GM18858 (cell line): ENCODE results near the gene APOH.

ENCODE experiments used
- ATAC-seq: cut with Tn5 transposase; IDR thresholded peaks from one replicate; pipeline ENCODE4 v1.9.1; 2021; ENCODE audit not compliant: unreplicated experiment

APOH gene

DNA sequence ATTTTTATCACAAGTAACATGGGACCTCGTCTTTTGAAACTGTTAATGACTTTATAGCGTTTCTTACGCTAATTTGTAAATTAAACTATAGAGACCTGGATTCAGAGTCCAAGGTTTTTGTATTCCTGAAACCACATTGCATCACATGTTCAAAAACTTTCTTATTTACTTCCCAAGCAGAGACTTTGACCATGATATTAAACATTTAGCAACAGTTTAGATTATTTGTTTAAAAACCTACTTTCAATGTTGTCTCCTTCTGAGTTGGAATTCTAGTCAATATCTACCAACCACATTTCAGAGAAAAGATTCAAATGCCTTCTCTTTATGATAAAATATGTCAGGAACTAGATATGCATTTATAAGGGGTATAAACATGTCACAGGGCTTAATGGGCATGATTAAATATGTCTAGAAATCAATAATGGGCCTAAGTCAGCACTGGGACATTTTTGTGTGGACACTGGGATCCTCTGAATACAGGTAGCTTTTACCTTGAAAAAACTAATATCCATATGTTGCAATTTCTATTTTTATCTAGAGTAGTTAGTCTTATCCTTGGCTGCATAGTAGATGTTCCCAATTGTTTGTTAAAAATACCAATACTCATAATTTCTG is 6.3 kb upstream of the APOH start:
- ATAC-seq, result no peak

DNA sequence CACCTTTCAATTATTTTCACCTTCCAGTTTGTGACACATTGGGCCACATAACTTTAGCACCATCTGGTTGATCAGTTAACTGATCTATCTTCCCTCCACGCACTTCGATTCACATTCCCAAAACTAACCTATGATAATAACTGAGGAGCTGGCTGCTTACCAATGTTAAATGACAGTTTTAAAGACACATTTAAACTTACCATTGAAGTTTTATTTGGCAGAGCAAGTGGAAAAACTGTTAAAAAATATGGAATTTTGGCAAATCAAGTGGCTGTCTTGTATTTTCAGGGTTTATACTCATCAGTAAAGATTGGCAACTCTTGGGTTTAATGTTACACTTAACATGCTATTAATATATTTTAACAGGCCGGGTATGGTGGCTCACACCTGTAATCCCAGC is 5.4 kb upstream of the APOH start:
- ATAC-seq, result no peak

- no peak for ATAC-seq
Observed at GRCh38 chr17:66233023-66233753, 4.0 kb upstream of the APOH start.

DNA sequence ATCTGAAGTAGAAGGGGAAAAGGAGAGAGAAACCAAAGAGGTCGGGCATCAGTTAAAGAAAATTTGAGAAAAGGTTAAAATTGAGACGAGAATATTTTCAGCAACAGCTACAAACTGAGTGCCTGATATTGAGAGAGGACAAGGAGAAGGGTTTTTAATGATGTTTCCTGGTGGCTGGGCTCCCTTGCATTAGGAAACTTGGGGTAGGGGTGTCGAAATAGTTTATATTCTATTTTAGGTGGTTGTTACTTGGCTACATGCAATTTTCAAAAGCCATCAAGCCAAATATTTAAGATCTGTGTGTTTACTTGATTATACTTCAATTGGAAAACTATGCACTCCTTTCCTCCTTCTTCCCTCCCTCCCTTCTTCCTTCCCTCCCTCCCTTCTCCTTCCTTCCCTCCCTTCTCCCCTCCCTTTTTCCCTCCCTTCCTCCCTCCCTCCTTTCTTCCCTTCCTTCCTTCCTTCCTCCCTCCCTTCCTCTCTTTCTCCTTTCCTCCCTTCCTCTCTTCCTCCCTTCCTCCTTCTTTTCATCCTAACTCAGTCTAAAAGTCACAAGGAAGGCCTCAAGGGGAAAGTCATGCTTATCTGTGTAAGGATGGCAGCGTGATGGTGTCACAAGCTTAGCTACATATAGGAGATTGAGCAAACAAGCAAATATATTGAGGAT is 1.8 kb upstream of the APOH start:
- ATAC-seq, result no peak

- ATAC-seq, result no peak
Observed at GRCh38 chr17:66229783-66230538, 746 bp upstream of the APOH start.

DNA sequence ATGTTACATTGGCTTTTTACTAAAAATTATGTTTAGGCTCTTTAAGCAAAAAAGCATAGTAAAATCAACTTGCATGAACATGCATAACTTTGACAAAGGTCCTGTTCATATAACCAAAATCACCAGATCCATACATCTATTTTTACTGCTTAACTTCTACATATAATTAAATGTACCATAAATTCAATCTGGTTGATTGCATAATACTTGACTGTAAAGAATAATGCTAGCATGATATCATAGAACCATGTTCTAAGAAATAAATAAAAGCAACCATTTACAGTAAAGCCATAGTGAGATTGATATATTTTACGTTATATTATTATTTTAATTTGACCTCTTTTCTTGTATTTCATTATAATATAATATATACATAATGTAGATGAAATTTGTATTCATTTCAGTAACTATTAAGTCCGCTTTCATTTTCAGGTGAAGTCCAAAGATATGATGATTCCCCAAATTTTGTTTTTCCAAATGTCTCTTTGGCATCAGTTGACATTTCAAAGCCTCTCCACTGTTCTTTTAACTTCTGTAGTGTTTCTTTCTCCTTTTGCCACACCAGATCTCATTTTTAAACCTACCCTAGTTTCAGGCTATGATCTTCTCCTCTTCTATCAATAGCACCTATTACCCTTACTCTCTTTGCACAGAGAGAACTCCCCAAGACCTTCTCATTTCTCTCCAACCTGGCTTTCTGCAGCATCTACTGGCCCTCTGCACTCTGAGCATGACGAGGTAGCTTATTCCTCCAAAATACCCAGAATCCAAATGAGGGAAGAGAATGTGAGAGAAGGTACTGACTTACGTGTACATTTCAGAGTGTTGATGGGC is 1.8 kb downstream of the APOH start:
- ATAC-seq, result no peak

- no peak for ATAC-seq
Observed at GRCh38 chr17:66222798-66223350, 6.3 kb downstream of the APOH start.

DNA sequence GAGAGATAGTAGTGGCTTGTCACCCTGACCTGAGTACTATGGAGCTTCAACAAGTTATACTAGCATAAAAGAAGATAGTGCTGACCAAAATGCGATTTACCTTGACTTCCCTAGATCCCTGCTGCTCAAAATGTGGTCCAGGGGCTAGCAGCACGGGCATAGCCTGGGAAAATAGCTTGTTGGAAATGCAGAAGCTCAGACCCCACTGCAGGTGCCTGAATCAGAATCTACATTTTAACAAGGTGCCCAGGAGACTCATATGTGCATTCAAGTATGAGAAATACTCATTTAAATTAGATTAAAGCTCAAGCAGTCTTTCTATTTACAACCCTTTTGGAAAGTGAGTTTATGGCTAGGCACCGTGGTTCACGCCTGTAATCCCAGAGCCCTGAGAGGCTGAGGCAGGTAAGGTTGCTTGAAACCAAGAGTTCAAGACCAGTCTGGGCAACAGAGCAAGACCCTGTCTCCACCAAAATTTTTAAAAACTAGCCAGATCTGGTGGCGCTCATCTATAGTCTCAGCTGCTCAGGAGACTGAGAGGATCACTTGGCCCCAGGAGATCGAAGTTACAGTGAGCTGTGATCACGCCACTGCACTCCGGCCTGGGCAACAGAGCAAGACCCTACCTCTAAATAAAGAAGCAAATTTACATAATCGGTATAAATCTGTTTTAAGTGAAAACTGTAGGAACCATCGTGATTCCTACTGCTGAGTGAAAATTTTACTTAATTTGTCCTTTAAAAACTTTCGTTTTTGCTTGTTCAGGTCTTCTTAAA is 7.3 kb downstream of the APOH start:
- ATAC-seq, result no peak

GRCh38 chr17:66221343-66221742 is 7.9 kb downstream of the APOH start:
- no peak for ATAC-seq

DNA sequence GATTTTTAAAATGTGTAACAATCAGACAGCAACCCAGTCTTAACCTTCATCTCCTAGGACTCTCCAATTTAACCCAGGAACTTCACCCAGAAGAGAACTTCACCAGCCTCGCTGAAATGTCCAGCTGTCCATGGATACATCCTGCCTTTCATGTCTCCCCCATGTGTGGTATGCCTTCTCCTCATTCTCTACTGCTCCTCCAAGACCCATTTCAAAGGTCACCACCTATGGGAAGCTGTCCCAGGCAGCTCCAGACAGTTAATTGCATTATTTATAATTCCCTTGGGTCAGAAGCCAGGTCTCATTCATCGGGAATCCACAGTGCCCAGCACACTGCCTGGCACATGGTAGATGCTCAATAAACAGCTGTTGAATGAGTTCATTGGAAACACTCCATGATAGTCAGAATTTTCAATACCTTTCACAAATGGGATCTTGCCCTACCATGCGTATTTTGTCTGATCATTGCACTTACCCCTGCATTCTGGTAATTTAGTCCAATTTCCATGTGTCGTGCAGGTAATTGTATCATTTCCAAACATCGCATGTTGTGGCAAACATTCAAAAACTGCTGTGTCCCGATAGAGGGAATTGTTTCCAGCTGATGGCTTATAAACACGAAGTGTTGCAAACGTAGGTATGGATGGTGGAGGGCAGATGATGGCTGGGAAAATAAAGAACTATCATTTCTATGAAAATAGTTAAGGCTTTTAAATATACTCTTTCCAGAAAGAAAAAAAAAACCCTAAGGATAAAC is 9.0 kb downstream of the APOH start:
- no peak for ATAC-seq

DNA sequence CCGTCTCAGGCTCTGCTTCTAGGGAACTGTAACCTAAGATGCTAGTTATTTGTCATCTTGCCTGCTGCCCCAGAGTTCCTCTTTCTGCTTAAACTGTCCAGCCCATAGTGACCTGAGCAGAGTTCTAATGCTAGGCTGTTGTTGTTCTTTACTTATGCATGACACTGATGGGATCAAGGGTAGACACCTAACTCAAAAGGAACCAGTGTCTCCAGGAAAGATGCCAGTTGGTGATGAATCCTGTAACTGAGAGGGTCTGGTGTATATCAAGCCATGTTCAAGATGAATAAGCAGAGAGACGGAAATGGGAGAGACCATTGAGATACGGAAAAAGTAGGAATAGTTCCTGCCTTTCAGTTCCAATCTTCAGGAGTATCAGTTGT is 13.7 kb downstream of the APOH start:
- no peak for ATAC-seq

GRCh38 chr17:66214884-66215528 is 14.2 kb downstream of the APOH start:
- ATAC-seq, result no peak

- ATAC-seq, result no peak
Observed at GRCh38 chr17:66211047-66211810, 18.0 kb downstream of the APOH start.

GRCh38 chr17:66210208-66210574 is 19.0 kb downstream of the APOH start:
- ATAC-seq, result no peak

DNA sequence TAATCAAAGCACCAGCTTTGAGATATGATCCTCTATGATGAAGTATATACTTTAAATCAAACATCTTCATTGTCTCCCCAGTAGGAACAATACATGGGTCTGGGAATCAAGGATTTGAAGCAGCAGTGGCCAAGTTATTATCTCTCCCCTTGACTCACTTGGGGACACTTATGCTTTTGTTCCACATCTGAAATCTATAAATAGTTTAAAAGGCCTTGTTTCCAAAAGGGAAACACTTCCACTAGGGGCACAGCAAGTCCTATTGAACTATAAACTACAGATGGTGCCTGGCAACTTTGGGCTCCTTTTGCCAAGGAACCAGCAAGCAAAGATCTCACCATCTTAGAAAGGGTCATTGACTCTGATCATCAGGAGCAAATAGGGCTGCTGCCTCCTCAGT is 21.3 kb downstream of the APOH start:
- no peak for ATAC-seq

DNA sequence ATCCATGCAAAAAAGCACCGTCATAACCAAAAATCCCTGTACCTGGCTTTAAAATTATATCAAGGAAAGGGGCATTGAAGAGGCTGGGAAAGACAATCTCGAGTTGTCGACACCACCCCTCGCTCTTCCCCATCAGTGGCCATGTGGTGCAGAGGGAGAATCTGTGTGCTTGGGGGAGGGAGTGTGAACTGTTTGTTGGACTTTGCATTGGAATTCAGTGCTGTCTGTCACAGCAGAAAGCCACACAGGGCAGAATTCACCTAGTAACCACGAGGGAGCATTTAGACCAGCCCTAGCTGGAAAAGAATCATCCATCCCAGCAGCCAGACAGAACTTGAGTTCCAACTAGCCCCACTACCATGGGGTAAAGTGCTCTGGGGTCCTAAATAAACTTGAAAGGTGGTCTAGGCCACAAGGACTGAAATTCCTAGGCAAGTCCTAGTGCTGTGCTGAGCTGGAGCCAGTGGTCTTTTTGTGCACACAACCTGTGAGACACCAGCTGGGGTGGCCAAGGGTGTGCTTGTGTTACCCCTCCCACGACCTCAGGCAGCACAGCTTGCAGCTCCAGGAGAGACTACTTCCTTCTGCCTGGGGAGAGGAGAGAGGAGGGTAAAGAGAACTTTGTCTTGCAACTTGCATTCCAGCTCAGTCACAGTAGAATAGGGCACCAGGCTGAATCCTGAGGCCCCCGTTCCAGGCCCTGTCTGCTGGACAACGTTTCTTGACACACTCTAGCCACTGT is 25.8 kb downstream of the APOH start:
- ATAC-seq, result no peak

- ATAC-seq, result no peak
Observed at GRCh38 chr17:66200685-66201092, 28.5 kb downstream of the APOH start.
